Measurements from ENCODE around the gene SELENOM. TPM values are rescaled to one million over a fixed set of nuclear protein-coding genes. Genes with fewer than 3 reads are reported as not detected.

Gene SELENOM
- total RNA-seq (18.4 and 23.6 TPM in 2 replicates), polyA plus RNA-seq (29.9 and 43.3 TPM in 2 replicates), polyA minus RNA-seq (16.9 and 18.3 TPM in 2 replicates)
- 13.6 TPM for total RNA-seq (2013)

GRCh38 chr22:31107178-31107893 is at the start of gene SELENOM:
SELENOM (minus strand) TSS chr22:31107568; CDS start chr22:31107505, 63 bp downstream.
- Histone ChIP-seq H3K4me1 (ENCODE audit: control insufficient read depth in 2 of 2, insufficient read depth in 2 of 2, low read length in 2 of 2) (peaks cover 16 to 17% of the 10 kb centered on the region in 2 donors), H3K9me3 (ENCODE audit: control extremely low read depth in 1 of 3, control insufficient read depth in 2 of 3, insufficient read depth in 1 of 3, low read length in 2 of 3) (peaks cover 0 to 2% (median 0%) of the 10 kb centered on the region in 3 donors), H3K27me3 (replicated peaks in 1 of 4; ENCODE audit: control extremely low read depth in 1 of 4, control insufficient read depth in 3 of 4, insufficient read depth in 4 of 4, low read length in 3 of 4) (no peaks in the 10 kb centered on the region), H3K4me3 (ENCODE audit: control extremely low read depth in 1 of 5, extremely low read depth in 1 of 5, insufficient read depth in 1 of 5, low read depth in 2 of 5, low read length in 4 of 5) (peak within 1 kb of the TSS; percentile 42 to 91 (median 72)), H3K4me2 (replicated peaks; ENCODE audit: low read depth, low read length, poor library complexity, severe bottlenecking) (peak within 1 kb of the TSS; percentile 99), H3K36me3 (replicated peaks in 1 of 2; ENCODE audit: control extremely low read depth in 1 of 2, control insufficient read depth in 1 of 2, extremely low read depth in 1 of 2, insufficient read depth in 2 of 2, low read length in 1 of 2) (no peaks in the 10 kb centered on the region), H3K9ac (ENCODE audit: low read length) (peak within 1 kb of the TSS; percentile 90), H3K79me2 (ENCODE audit: control insufficient read depth, insufficient read depth, low read length) (no peaks in the 10 kb centered on the region), H3K27ac (ENCODE audit: low read length in 2 of 2) (peak within 1 kb of the TSS; percentile 37 to 57), H2AFZ (ENCODE audit: insufficient read depth, low read depth, low read length, poor library complexity, severe bottlenecking) (peak within 1 kb of the TSS; percentile 96), H4K20me1 (ENCODE audit: control insufficient read depth, insufficient read depth, low read length, poor library complexity, severe bottlenecking) (no peaks in the 10 kb centered on the region)
- peaks cover 22% of the 10 kb centered on the region for H3K4me1 Mint-ChIP-seq
- H3K27ac Mint-ChIP-seq: peak within 1 kb of the TSS; percentile 86
- ChIA-PET POLR2A (interaction anchor here (0.7 to 1.0 kb wide), 2 partner anchors 13 to 23 kb away, joined by 3 to 6 read pairs; no protein-coding TSS in a partner anchor), CTCF (interaction anchor here (0.7 to 2.9 kb wide), 11 partner anchors 14 to 193 kb away, joined by 3 to 14 read pairs (median 4); partner anchors contain the start of genes MORC2 and TUG1)
- H3K9me3 Mint-ChIP-seq (ENCODE audit: insufficient read depth): no peaks in the 10 kb centered on the region
- TF ChIP-seq CTCF (IDR thresholded peaks at IDR 0.05) (peak; percentile 77), EZH2 (IDR thresholded peaks at IDR 0.05; ENCODE audit: borderline replicate concordance, insufficient read depth, low read depth, low read length, poor library complexity, severe bottlenecking) (no peak)
- no peaks in the 10 kb centered on the region for H3K27me3 Mint-ChIP-seq
- WGBS (ENCODE audit: insufficient coverage): 6% methylated on average over 64 of the region's 67 CpGs
- DNase-seq (peak; percentile 90), ATAC-seq (ENCODE audit: low read depth) (peak; percentile 97)
- peak within 1 kb of the TSS; percentile 96 for H3K4me3 Mint-ChIP-seq
- intact Hi-C loops (cut with micrococcal nuclease): loop anchor here (1.0 to 2.0 kb wide), 5 partner anchors 23 to 138 kb away; partner anchors contain the start of genes LIMK2, RNF185 and TUG1

DNA sequence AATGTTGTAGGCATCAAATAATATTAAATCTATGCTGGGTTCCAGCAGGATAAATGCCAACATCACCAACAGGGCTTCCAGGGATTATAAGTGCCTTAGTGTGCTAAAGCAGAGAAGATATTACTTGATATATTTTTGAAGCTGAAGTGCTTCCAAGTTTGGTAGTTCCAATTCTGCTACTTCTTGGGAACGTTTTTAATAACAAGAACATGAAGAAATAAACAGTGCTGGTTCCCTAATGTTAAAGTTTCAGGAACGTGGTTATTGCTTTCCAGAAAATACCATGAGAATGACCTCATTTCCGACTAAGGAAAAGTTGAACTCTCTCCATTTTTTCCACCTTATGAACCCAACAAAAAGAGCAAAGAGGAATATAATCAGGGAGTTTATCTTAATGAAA is 48.1 kb upstream of the SELENOM start:
- H3K27ac ChIP-seq (ENCODE audit: low read length in 2 of 2): no peak overlapping the region
- DNase-seq (no peak), ATAC-seq (ENCODE audit: low read depth) (no peak)
- intact Hi-C loops (cut with micrococcal nuclease): no loop called here
- H3K4me3 Mint-ChIP-seq: no peak overlapping the region
- no peak overlapping the region for H3K9ac ChIP-seq (ENCODE audit: low read length)
- no peaks in the 10 kb centered on the region for H3K36me3 ChIP-seq (replicated peaks in 1 of 2; ENCODE audit: control extremely low read depth in 1 of 2, control insufficient read depth in 1 of 2, extremely low read depth in 1 of 2, insufficient read depth in 2 of 2, low read length in 1 of 2)
- POLR2A ChIA-PET: no interaction called here
- no peak overlapping the region for H3K27ac Mint-ChIP-seq
- H4K20me1 ChIP-seq (ENCODE audit: control insufficient read depth, insufficient read depth, low read length, poor library complexity, severe bottlenecking): no peaks in the 10 kb centered on the region
- no peak overlapping the region for H3K4me3 ChIP-seq (ENCODE audit: control extremely low read depth in 1 of 5, extremely low read depth in 1 of 5, insufficient read depth in 1 of 5, low read depth in 2 of 5, low read length in 4 of 5)
- no peaks in the 10 kb centered on the region for H3K9me3 Mint-ChIP-seq (ENCODE audit: insufficient read depth)
- H3K4me1 ChIP-seq (ENCODE audit: control insufficient read depth in 2 of 2, insufficient read depth in 2 of 2, low read length in 2 of 2): peaks cover 3 to 8% of the 10 kb centered on the region in 2 donors
- peaks cover 7% of the 10 kb centered on the region for H3K79me2 ChIP-seq (ENCODE audit: control insufficient read depth, insufficient read depth, low read length)
- peaks cover 8% of the 10 kb centered on the region for H3K4me1 Mint-ChIP-seq
- CTCF ChIA-PET: interaction anchor here (1.1 kb wide), 1 partner anchor 47 kb away, joined by 3 read pairs; no protein-coding TSS in a partner anchor
- H3K27me3 ChIP-seq (replicated peaks in 1 of 4; ENCODE audit: control extremely low read depth in 1 of 4, control insufficient read depth in 3 of 4, insufficient read depth in 4 of 4, low read length in 3 of 4): peaks cover 0 to 2% (median 0%) of the 10 kb centered on the region in 4 experiments
- H2AFZ ChIP-seq (ENCODE audit: insufficient read depth, low read depth, low read length, poor library complexity, severe bottlenecking): no peak overlapping the region
- WGBS (ENCODE audit: insufficient coverage): no CpG with 5 or more reads among the region's 3 CpGs
- TF ChIP-seq CTCF (IDR thresholded peaks at IDR 0.05) (no peak), EZH2 (IDR thresholded peaks at IDR 0.05; ENCODE audit: borderline replicate concordance, insufficient read depth, low read depth, low read length, poor library complexity, severe bottlenecking) (no peak)
- no peaks in the 10 kb centered on the region for H3K9me3 ChIP-seq (ENCODE audit: control extremely low read depth in 1 of 3, control insufficient read depth in 2 of 3, insufficient read depth in 1 of 3, low read length in 2 of 3)
- no peak overlapping the region for H3K4me2 ChIP-seq (replicated peaks; ENCODE audit: low read depth, low read length, poor library complexity, severe bottlenecking)
- H3K27me3 Mint-ChIP-seq: peaks cover 6% of the 10 kb centered on the region
